Frontal cortex (tissue), 4 donors: ENCODE data around the gene RNASEH1. TPM values are rescaled to one million over a fixed set of nuclear protein-coding genes. Genes with fewer than 3 reads are reported as not detected.

Experiments
- DNase-seq, 2 donors: peaks; one replicate each; pipeline ENCODE4 v3.0.0; 2012; ENCODE audit warnings: low spot score in 2 of 2
- FAIRE-seq: peaks from 2 replicates; lab custom pipeline; 2012; peaks lifted over from hg19 to GRCh38; lab: Jason Lieb, UNC
- total RNA-seq: library from RNA; depleted of rRNA; stranded (reverse); fragments of >200 nt; gene quantifications from one replicate; pipeline ENCODE4 v1.2.3, GENCODE V29; 2014
- donor health status: control.
- donor health status: control.
- donor health status: control.

RNASEH1 gene
- total RNA-seq, 1 donor from 2014 or later, result 20.8 TPM

DNA sequence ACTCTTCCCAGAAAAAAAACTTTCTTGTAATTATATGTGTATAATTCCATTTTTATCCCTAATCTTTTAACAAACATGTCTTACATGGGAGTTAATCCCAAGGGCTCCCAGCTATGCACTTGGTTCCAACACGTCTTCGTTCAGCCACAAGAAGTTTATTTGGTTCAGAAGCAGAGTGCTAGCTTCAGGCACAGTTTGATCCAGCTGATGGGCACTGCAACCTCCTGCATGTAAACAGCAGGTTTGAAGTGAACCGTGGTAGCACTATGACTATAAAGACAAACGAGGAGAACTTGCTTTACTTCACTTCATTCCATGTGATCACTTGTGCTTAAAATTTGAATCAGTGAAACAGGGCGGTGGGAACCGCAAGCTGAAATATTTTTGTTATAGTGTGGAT, 7.0 kb upstream of the RNASEH1 start:
- no peak for FAIRE-seq

DNA sequence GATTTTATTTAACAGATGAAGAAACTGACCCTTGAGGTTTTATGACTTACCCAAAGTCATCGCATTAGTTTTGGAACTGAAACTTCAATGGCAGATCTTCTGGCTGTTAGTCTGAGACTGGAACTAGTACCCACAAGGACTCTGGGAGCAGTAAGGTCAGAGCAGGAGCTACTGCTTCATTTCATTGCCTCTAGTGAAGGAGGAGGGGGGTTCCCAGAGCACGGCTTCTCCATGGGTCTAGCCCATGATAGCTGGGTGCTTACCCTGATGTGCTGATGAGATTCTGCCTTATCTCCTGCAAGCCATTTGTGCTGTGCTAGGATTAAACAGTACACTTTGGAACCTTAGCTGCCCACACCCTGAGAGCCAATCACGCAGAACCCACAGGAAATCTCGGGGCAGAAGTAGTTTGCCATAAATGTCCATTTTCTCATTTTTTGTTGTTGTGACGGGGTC, 5.4 kb upstream of the RNASEH1 start:
- DNase-seq, result no peak
- FAIRE-seq, result no peak

More for the DNA sequence above, 7.0 kb upstream of the RNASEH1 start:
- no peak for DNase-seq

DNA sequence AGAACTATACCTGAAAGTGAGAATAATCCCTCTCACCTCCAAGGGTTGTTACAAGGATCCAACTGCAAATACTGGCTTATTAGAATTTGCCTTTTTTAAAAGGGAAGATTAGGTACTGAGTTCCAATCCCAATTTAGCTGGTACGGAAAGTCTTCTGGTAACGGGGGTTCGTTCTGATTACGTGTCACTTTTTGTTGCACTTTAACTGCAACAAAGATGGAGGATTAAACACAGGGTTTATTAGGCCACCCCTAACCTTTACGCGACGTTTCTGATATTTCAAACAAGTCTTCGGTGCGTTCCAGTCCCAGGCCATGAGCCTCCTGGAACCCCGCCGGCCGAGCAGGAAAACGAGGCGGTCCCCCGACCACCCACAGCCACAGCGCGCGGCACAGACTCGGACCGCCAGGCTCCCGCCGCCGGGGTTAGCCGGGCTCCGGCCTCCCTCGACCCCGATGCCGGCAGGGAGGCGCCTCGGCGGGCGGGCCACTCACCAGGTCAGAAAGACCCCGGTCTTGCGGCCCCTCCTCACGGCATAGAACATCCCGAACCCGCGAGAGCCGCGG, 411 bp downstream of the RNASEH1 start:
- no peak for FAIRE-seq
- DNase-seq, result no peak

DNA sequence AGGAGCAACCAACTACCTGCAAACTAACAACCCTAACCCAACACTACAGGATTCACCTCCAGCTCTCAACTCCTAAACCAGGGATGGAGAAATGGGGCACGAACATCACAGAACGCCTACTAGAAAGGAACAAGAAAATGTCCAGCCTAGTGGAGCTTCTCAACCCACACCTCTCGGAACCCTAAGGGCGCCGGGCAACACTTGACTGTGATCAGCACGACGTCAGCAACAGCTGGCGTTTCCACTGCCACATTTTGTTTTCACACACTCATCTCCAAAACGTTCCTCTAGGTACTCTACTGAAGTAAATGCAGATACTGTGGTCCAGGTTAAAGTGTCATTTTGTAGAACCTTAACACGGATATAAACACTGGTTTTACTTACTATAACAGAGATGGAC, 4.2 kb downstream of the RNASEH1 start:
- FAIRE-seq, result no peak

DNA sequence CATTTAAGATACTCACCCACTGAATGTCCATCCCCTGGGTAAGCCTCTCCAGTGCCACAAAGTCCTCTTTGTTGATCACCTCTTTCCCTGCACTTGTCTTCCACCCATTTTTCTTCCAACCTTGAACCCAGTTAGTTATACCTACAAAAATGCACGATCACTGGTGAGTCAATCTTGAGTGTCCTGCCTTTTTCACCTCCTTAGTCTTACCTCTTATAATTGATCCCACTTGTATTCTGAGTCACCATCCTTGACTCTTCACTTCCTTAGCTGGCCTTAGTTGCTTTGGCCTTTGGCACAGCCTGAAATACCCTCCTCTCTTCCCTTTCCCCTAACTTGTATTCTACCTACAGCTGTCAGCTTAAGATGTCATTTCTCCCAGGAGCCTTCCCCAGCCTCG, 10.2 kb downstream of the RNASEH1 start:
- FAIRE-seq (no peak), DNase-seq (no peak)

More for the DNA sequence above, 4.2 kb downstream of the RNASEH1 start:
- DNase-seq, result no peak

DNA sequence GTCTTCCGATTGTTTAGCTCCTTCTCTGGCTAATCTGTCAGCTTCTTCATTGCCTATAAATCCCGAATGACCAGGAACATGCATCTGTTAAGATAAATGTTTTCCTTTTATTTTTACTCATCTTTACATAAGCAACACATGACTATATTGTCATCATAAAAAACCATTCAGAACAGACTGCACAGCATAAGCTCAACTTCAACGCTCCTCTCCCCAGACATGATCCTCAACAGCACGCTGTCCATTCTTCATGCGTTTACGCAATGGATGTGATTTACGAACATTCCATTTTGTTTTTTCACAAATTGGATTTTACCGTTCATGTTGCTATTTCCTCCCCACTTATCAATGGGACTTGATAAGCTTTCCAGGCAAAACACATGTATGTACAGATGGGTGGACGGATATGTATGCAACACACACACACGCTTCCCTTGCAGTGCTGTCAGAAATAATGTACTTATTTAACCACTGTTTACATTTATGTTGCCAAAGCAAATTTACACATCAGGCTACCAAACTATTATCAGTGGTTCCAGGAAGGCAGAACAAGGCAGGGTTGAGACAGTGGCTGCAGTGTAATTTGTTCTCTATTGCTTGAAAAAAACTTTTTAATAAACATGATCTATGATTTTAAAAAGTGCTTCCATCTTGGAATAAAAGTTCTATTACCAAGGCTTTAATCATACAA, 12.2 kb downstream of the RNASEH1 start:
- FAIRE-seq, result no peak
- no peak for DNase-seq

DNA sequence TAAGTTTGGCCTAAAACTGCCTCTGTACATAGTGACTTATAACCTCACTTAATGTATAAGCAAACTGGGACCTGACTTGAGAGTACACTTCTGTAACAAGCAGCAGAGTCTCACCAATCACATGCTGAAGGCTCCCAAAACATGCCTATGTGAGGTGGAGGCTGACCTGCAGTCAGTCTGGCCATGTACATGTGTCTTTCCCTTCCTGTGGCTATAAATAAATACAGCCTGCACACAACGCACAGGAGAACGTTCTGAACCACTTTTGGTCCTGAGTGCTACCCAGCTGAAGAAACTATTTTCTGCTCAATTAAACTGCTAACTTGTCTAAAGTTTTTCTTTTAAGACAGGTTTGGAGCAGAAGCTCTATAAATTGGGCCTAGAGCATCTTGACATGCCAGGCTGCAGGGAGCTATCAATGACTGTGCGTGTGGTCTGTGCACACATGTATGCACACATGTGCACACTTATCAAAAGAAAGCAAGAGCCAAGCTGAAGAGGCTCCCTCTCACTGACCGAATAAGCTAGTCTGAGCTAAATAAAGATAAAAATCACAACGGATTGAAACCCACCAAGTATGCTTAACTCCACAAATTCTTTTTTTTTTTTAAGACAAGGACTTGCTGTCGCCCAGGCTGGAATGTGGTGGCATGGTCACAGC, 15.0 kb downstream of the RNASEH1 start:
- no peak for FAIRE-seq

DNA sequence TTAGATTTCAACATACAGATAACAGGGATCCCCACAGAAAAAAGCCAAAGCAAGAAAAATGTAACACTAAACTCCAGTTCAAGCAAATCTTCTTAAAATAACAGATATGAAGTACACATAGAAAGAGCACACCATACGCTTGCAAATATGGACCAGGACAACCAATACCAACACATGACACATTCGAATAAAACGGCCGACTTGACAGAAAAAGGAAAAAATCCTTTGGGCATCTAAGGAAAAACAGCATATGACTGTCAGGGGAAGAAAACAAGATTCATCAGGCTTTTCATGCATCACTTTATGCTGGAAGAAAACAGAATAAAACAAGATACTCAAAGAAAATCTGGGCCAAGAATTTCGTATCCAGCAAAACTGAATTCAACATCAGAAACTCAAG, 16.0 kb downstream of the RNASEH1 start:
- DNase-seq (no peak), FAIRE-seq (no peak)

More for the DNA sequence above, 15.0 kb downstream of the RNASEH1 start:
- DNase-seq, result no peak

DNA sequence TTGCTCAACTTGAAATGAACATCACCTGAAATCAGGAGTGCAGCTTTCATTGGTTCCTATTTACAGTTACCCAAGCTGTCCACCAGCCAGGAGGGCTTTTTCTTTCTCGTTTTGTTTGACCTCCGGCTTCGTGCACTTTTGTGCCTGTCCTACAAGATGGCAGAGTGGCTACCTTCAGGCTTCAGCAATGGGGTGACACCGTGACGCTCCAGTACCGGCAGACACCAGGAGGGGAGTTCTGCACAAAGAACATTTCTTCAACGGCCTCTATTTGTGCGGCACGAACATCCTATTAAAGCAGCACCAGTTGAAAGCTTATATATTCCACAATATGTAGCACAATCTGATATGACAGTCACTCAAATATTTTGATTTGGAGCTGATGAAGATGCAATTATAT, 18.3 kb downstream of the RNASEH1 start:
- no peak for FAIRE-seq
- no peak for DNase-seq

DNA sequence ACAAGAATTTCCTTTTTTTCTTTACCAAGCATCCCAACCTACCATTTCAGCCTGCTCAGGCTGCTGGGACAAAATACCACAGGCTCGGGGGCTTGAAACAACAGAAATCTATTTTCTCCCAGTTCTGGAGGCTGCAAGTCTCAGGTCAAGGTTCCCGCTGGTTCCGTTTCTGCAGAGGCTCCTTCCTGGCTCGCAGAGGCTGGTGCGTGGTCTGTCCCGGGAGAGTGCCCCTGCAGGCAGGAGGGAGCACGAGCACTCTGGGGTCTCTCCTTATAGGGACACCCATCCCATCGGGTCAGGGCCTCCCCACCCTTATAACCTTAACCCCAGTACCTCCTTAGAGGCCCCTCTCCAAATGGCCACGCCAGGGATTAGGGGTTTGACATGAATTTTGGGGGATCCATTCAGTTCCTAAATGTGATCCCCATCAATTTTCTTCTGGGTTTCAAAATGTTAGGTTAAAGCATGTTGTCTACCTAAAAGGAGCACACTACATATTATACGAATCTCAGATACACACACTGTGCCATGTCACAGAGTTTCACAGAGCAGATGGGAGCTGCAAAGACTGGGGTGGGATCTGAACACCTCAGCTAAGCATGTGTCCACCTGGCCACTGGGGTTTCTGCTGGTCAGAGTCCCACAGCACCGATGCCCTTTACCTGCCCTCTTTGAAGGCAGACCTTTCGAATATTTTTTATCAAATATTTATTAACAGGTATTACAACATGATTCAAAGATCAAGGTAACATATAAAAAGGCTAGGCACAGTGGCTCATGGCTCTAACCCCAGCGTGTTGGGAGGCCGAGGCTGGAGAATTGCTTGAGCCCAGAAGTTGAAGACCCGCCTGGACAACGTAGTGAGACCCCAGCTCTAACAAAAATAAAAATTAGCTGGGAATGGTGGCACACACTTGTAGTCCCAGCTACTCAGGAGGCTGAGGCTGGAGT, 21.2 kb downstream of the RNASEH1 start:
- DNase-seq (no peak), FAIRE-seq (no peak)

DNA sequence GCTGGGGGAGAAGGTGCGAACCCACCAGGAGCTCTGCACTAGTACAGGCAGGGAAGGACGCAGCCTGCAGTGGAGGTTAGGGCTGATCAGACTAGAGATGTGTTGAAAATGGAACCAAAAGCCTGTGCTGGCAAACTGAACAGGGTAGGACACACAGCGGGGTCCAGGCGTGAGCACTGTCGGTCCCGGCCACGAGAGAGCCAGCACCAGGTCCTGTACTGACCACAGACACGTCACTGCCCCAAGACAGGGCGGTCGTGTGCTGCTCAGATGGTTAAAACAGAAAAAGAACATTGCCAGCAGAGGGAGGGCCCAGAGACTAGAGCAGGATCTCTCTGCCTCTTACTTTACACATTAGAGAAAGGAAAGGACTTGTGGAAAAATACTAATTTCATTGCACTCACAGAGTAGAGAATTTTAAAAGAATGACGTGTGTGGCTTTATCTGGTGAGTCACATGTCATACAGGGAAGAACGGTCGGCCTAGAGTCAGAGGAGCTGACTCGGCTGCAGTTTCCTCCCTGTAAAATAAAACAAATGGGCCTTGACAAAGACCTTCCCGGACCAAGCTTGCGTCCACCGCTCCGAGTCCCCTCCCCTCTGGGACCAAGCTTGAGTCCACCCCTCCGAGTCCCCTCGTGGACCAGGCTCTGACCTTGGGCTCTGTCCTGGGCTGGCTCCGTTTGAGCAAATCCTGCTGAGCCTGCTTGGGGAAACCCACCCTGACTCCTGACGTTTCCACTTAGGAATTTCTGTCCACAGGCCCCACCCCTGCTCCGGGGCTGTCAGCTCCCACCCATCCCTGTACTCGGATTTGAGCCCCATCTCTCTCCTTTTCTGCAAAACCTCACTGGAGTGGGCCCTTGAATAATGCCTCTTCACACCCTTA, 22.1 kb downstream of the RNASEH1 start:
- DNase-seq (peak in 1 of 2 donors; percentile 65), FAIRE-seq (no peak)

DNA sequence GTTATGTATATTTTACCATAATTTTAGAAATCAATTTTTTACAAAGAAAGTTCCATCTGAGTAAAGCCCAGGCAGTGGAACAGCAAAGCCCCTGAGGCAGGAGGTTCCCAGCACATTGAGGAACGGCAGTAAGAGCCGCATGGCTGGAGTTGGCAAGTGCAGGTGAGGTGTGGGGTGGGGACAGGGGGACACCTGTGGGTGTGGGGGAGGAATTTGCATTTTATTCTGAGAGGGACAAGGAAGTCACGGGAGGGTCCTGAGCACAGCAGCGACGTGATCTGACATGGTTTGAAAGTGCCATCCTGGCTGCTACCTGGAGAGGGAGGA, 22.7 kb downstream of the RNASEH1 start:
- DNase-seq, result no peak
- no peak for FAIRE-seq

DNA sequence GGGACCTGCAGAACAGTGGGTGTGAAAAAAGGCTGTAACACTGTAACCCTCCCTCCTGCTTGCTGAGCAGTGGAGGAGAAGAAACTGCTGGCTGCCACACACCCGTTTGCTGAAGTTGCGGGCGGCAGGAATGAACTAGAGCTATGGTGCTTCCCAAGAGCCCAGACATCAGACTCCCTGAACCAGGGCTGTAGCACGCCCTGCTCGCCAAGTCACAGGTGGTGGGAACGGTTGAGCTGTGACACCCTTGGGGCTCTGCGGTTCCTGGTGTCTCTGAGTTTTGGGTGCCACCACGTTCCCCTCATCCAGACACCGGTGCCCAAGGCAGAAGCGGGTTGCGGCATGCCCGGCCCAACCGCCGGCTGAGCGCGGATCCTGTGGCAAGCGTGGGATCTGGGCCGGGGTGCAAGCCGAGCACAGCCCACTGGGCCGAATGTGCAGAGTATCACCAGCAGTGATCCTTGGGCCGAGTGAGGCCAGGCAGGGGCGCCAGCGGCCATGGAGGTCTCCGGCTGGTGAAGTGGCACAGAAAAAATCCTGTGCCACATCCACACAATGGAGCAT, 23.8 kb downstream of the RNASEH1 start:
- FAIRE-seq (no peak), DNase-seq (no peak)

DNA sequence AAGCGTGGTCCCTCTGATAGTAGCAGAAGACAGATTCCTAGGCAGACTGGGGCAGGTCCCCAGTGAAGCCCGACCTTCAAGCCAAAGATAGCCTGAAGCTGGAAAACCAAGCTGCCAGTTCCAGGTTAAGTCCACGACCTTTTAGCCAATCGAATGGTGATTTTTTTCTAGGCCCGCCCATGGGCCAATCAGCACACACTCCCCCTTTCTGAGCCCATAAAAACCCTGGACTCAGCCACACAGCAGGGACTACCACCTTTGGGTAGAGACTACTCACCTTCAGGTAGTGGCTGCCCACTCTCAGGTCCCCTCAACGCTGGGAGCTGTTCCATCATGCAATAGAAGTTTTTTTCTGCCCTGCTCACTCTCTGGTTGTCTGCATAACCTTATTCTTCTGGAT, 24.3 kb downstream of the RNASEH1 start:
- DNase-seq, result no peak
- FAIRE-seq, result no peak

DNA sequence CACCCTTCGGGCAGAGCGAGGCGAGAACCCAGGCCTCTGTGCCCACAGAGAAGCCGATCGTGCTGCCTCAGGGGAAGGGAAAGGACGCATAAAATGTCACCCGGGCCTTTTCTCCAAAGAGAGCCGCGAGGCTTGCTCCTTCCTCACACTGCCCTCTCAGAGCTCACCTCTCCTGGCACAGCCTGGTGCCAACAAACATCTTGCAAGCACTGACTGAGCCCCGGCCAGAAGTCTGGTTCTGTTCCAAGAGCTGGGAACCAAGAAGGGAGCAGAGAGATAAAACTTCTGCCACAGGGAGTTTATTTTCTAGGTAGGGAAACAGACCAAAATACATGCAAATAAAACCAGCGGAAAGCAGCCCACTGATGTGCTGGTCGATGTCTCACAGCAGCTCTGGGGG, 25.2 kb downstream of the RNASEH1 start:
- DNase-seq, result no peak
- no peak for FAIRE-seq

DNA sequence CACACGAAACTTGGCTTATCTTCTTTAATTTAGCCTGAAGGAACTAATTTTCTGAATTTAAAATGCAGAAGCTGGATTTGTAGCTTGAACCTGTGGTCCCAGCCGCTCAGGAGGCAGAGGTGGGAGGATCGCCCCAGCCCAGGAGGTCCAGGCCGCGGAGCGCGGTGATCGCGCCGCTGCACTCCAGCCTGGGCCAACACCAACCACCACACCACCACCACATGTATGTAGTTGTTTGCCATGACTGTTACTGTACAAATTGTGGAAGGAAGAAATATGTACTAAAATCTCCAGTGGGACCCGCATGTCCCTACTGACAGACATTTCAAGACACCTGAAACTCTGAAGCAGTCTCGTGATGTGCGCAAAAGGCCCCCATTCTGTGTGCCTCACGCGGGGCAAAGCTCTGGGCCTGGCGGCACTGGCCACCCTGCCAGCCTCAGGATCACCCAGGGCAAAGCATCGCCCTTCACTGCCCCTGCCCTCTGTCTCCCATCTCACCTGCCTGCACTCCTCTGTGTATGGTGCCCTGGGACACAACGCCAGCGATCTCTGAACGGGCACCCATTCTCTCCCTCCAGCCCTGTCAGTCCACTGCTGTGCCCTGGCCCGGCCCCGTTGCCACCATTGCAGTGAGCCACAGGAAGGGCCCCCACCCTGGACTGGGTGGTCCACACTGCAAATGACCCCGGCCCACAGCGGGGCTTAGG, 28.7 kb downstream of the RNASEH1 start:
- FAIRE-seq (no peak), DNase-seq (no peak)

DNA sequence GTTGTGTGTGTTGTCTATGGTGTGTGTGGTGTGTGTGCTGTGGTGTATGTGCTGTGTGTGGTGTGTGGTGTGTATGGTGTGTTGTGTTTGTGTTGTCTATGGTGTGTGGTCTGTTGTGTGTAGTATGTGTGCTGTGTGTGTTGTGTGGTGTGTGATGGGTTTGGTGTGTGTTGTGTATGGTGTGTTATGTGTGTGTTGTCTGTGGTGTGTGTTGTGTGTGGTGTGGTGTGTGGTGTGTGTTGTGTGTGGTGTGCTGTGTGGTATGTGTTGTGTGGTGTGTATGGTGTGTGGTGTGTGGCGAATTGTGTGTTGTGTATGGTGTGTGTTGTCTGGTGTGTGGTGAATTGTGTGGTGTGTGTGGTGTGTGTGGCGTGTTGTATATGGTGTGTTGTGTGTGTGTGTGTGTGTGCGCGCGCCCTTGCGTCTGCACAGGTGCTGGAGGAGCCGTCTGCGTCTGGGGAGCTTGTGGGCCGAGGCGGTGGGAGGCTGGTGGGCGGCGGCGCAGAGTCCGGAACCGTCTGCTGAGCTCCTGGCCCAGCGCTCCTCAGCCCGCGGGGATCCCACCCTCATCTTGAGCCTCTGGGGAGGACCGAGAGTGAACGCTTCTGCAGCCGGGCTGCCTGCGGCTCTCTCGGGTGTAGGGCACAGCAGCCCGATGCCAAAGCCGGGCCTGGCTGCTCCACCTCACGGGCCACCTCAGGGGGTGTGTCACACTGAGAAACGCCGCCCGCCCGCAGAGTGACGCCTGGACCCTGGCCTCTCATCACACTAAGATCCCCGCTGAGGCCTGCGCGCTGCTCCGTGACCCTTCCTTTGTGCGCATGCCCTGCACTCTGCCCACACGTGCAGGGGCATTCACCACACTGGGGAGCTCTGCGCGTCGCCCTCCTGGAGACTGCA, 30.0 kb downstream of the RNASEH1 start:
- DNase-seq (no peak), FAIRE-seq (no peak)
